Activated gamma-delta T cell treated with anti-CD3 and anti-CD28 coated beads, Interleukin-2, amount 50 U/mL, for 16 hours (primary cell): ENCODE results near the gene GUCA1C.
A peak's percentile ranks its signal among the peaks of the same experiment; 100 is the strongest.

ENCODE experiments used
- DNase-seq: peaks from one replicate; pipeline ENCODE4 v3.0.0-alpha.2; 2020; ENCODE audit warnings: low read depth

GUCA1C gene, protein sequence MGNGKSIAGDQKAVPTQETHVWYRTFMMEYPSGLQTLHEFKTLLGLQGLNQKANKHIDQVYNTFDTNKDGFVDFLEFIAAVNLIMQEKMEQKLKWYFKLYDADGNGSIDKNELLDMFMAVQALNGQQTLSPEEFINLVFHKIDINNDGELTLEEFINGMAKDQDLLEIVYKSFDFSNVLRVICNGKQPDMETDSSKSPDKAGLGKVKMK

DNA sequence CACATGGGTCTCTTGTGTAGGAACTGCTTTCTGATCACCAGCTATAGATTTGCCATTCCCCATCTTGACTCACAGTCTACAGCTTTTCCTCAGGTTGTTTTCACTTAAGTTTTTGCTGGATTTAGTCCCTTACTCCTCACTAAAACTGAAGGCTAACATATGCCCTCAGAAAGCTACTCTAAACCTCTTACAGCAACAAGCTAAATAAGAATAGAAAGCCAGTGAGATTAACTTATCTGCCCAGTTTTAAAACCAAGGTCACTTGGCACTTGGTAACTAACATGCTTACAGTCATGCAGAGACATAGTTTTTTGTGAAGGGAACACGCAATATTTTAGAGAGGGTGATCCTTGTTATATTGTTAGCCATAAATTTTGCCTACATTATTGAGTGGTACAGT lies at the start of gene GUCA1C:
Gene GUCA1C (minus strand): TSS at position 180 of the 400 bp plus-strand sequence. CDS start 117 bp downstream, at position 63.
- DNase-seq: no peak

DNA sequence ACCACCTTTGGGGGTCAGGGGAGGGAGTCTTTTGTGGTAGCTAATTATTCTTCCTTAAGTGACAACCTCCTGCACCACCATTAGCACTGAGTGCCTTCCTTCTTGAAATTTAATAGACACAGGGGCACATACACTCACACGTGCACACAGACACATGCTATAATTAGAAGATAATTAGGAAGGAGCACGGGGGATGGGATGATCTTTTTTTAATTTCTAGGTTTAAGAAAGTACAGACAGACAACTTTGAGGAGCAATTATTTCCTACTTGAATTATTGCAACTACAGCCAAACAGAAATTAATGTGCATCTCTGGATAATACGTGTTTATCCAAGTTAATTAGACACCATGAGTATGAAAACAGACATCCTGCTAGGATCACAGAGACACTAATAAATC lies 44.8 kb upstream of the GUCA1C start:
- no peak for DNase-seq

DNA sequence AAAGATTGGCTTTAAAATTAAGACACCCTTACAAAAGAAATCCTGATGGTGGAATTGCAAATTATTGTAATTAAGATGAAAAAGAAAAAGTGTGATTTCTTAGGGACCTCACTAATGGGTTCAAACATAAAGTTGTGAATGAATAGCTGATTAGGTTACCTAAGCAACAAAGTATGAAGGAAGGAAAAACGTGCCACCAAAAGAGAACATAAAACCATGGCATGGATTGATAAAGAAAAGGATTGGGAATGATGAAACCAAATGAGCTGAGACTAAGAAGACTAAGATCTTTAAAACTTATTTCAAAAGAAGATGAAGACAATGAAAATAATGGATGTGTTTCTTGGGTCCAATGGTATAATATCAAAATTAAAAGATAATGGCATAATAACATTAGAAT lies 32.2 kb upstream of the GUCA1C start:
- no peak for DNase-seq

DNA sequence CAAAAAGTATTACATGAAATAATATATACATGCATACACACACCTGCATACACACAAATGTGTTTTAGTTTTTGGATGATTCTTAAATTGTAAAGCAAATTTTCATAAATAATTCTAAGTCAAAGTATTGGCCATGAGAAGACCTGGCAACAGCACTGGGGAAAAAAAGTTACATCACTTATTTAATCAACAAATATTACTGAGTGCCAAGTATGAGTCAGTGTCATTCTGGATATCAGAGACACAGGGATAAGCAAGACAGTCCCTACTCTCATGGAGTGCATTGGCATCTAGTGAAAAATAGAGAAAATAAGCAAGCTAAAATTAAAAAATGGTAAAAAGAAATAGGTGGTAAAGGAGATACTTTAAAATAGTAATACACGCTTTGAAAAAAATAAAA lies 29.4 kb upstream of the GUCA1C start:
- no peak for DNase-seq

DNA sequence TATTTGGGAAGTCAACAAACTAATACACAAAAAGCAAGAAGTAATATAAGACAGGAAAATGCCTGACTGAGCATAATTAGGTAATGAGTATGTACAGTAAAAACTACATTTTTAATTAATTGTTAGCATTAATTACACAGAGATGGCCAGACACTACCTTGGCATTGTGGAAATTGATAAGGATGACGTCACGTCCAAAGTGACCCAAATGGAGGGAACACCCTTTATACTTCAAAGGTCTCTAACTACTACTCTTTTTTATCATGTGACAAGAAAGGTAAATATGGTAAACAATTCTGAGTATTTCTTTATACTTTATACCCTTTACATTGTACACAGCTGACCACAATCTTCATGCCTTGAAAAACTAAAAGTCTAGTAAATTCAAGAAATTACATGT lies 22.4 kb upstream of the GUCA1C start:
- no peak for DNase-seq

DNA sequence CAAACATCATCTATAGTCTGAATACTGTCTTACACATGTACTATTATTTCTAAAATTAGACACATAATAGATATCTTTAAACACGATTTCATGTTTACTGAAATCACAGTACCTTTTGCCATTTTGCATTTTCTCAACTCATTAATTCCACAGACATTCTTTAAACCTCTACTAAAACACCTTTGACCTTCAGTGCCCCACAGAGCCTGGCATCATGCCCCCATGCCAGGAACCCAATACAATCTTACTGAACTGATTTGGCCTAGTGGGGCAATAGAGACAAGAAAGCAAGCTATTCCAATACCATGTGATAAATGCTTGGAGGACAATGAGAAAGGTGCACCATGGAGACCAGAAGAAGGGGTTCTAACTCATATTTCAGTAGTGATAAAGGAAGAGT lies 19.3 kb upstream of the GUCA1C start:
- no peak for DNase-seq

DNA sequence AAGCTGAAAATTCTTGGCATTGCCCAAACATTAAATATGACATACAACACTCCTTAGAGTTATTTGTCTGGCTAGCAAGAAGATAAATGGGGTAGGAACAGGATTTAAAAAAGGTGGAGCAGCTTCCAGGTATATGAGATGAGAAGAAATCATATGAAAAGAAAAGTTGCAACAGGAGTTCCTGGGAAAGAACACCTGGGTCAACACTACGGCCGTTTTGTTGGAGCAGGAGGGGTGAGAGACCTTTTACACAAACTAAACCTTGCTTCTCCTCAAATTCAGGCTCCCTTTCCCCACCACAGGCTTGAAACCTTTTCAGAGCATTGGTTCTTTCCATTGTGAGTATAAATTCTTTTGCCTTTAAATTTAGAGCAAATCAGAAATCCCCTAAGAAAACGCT lies 18.8 kb upstream of the GUCA1C start:
- DNase-seq: no peak

DNA sequence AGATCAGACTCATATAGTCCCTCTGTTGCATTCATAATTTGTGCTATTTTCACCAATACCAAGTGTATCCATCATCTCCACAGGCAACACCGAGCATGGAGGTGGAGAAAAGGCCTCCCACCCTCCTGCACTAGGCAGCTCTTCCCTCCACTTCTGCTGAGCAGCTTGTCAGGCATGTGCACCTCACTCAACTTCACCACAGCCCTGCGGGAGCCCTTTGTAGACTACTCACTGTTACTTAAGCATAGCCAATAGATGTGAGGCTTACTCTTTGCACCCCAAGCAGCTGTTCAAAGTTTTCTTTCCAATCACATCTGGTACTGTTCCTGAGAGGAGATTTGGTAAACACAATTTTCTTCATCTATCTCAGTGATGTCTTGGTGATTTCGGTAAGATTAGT lies 16.9 kb upstream of the GUCA1C start:
- no peak for DNase-seq

DNA sequence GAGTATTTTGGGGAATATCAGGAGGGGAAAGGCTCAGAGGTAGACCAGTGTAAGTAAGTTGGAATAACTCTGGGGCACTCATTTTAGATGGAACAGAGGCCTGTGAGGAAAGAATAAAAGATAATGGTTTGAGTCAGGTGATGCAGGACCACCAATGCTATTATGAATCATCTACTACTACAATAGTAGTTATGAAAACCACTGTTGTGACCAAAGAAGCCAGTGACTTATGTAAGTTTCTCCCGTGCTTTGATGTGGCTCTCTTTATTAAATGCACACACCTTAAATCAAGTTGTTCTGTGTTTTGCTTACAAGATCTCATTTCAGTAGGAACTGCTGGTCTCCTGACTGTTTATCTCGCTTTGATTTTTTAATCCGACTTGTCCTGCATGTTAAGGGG lies 13.1 kb upstream of the GUCA1C start:
- no peak for DNase-seq

DNA sequence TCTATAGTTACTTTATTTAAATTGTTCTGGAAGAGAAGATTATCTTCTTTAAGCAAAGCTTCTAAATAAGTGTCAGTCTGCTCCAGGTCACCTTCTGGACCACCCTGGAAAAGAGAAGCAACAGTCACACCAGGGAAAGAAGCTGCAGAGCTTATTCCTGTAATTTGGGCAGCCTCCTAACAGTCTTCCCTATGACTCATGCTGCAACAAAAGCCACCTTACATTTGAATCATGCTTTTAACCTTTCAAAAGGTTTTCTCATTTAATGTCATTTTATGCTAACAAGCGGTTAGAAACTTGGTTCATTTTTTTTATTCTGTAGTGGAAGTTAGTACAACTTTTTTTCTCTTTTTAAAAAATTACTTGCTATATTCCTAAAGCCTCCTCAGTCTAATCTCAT lies 5.3 kb upstream of the GUCA1C start:
- no peak for DNase-seq

DNA sequence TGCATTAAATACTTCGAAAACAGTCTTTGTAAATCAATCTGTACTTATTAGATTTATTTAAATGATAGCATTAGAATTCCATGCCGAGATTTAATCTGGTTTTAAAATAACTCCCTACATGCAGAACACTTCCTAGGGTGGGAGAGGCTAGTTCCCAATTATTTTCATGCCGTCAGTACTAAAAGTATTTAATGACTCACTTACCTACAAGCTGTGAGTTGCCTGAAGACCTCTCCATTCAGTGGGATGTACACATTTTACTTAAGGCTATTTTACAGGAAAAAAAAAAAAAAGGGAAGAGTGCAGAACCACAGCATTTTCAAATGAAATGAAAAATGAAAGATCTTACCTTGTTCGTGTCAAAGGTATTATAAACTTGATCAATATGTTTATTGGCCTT lies 469 bp downstream of the GUCA1C start:
- no peak for DNase-seq

DNA sequence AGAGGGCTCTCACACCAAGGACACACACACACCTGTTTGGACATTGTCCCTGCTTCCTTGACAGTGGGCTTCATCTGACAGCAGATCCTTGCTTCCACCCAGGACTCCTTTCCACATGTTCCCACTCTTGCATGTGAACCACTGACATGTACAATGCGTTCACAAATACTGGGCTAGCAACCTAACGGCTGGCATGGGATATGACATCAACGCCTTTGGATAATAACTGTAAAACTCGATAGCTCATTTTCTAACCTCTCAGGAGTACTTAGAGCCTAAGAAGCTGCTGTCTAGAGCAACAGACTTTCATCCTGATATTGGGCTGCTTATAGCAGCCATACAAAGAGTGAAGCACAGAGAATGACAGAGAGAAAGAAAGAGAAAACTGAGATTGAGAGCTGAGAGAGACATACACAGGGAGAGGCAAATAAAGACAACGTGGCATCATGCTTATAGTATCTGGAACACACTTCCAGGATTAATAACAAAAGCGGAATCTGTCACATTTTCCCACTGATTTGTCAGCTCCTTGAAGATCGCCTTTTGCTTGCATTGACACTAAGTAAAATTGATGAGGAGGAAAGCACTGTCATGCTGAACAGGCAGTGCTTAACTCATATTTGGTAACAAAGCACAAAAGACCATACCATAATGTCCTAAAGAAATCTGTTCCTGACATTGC lies 1.7 kb downstream of the GUCA1C start:
- DNase-seq: no peak

DNA sequence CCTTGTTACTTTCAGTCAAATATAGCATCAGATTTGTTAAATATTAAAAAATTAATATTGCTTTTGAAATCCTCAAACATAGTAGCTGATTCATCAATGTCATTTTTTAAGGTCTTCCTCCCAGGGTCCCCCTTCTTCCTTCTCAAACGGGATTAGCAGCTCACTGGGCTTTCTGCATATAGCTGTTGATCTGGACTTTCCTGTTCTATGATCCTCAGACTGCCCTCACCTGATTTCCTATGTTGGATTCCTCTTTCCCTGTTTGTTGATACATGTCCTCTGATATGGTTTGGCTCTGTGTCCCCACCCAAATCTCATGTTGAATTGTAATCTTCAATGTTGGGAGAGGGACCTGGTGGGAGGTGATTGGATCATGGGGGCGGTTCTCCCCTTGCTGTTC lies 5.8 kb downstream of the GUCA1C start:
- DNase-seq: no peak

DNA sequence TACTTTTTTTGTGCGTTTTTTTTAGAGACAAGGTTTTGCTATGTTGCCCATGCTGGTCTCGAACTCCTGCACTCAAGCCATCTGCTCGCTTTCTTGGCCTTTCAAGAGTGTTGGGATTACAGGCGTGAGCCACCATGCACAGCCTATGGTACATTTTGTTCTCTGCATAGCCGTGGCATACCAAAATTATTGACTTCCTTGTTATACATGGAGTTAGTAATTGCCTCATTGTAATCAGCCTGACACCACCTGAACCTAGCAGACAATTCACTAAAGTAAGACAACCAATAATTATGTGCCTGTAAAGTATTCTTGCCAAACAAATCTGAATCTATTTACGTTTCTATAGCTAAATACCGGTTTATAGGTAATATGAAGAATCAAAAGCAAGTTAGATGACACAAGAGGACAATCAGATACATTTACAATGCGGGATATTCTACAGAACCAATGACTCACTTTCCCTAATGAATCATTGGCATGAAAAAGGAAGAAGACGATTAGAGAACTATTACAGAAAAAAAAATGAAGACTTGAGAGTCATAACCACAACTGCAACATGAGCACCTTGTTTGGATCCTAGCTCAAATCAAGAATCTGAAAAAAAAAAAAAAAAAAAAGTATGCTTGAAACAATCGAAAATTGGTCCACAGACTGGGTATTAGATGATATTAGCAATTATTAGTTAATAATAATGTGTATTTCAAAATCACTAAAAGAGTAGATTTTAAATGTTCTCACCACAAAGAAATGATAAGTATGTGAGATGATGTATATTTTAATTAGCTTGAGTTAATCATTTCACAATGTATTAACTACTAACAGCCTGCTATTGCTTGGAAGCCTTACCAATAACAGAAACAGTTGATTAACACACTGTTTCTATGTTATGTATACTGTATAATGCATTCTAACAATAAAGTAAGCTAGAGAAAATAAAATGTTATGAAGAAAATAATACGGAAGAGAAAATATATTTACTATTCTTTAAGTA lies 7.1 kb downstream of the GUCA1C start:
- no peak for DNase-seq

DNA sequence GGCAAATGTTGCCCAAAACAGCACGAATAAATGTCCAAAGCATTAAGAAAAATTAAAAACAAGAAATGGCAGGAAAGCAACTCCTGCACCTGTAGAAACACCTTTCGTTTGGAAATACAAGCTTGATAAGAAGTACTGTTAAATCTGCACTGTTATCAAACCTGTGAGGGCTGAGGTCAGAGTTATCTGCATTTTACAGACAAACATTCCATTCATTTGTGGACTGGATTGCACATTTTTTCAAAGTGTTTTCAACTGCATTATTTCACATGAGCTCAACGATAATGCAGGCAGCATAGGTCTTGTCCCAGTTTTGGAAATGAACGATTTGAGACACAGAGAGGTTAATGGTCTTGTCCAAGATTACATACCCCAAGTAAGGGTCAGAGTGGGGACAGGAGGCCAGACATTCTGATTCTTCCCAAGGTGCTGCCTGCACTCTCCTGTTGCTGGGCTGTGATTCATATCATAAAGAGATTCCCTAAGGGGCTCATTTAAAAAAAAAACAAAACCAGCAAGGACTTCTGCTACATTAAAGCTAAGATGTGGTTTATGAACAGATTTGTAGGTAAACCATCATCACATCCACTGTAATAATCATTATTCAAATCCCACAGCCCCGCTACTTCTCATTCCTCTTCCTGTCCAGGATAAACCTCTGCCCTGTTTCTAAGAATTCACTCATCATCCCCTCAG lies 13.0 kb downstream of the GUCA1C start:
- no peak for DNase-seq

DNA sequence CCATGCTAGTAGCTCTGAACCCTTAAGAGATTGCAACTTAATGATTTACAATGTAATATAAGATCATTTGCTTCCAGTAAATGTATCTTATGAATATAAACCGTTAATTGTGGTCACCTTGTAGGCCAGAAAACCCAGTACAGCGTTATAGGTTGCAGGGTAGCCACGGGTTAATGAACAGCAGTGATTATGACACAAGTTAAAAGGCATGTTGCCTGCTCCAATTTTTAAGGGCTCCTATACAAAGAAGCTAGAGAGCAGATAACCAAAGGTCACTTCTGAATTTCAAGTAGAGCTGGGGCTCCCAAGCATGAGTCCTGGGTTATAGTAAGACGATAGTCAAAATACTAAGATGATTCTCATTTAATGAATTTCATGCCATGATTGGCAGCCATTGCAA lies 13.5 kb downstream of the GUCA1C start:
- no peak for DNase-seq

DNA sequence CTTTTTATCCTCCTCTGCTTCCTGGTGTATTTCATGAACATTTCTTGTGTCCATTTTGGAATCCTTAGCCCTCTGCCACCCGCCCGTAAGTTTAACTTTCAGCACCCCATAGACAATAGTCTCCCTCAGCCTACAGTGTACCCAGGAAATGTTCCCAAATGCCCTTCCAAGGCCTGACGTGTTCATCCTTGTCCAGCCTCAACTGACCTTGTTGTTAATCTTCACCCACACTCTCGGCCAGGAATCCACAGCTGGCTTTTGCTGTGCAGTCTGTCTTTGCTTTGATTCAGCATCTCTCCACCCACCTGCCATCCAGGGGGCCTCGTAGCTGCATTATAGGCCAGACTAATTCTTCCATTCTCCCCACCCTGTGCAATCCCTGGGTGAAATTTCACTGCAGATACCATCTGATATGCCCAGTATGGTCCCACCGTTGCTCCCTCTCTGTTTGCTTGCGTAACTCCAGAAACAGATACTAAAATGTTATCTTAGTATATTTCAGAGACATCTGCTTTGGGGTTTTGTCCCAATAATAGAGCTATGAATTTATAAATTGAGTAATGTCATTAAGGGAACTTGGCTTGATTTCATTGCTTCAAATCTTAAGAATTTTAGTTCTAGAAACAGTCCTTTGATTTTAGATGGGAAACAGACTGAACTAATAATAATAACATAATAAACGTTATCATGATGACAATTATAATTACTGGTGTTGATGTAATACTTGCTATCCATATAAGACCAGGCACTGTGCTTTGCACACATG lies 16.6 kb downstream of the GUCA1C start:
- no peak for DNase-seq

DNA sequence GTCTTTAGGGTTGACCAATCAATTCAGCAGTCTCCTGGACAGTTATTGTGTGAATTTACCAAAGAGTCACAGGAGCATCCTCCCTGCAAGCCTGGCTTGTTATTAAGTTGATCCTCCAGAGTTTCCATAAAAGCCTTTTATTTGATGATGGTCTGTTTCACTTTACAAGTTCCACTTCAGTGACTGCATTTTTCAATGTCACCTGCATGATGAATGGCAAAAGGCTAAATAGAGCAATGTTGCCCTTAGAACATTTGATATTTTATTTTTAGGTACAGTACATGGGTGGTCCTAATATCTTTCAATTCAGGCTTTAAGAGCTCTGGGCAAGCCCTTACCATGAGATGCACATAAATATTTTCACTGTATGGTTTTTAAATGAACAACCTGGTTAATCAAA lies 22.6 kb downstream of the GUCA1C start:
- DNase-seq: no peak

DNA sequence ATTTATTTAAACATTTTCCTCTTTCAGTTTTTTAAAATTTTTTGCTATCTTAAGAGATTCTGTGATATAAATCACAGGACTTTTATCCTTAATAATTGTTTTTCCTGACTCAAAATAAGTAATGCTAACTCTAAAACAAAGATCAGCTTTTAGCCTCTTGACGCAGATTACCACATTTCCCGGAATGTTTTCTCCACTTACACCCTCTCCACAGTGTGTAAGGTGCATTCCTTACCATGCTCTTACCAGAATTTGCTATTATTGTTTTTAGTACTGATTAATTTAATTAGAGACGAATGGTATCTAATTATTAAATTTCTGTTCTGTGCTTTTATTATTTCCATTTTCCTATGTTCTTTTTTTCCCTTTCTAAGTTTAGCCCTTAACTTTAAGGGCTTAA lies 34.8 kb downstream of the GUCA1C start:
- DNase-seq: no peak

DNA sequence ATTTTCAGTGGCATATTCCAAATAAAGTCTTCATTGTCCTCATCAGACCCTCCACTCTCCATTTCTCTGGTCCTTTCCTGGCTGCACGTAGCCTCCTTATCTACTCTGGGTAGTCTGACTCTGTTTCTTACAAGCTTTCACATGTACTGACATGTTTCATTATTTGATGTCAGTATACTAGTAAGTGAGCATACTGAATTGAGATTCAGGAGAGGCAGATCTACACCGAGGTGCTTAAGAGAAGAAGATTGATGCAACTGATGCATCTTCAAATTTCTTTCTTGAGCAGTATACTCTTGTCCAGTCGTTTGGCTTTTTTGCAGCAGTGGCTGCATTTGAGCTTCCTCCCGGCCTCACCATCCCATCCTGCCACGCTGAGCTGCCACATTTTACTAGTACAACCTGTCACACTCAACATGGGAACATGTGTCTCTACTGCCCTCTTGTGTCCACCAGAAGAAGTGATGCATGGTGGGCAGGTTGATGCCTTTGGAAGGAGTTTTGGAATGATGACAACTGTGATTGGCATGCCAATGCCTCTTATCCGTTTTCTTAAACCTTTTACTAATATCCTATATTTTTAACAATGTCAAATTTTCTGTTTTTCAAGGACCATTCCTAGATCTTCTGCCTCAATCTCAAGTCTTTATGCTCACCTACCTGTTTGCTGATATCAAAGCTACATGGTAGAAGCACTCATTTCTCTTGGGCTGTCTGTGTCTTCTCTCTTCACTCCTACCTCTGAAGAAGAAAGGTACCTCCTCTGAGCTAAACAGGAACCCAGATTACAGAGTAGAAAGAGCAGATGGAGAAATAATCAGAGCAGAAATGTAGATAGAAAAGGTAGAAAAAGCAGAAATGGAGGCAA lies 38.7 kb downstream of the GUCA1C start:
- DNase-seq: peak; percentile 31

DNA sequence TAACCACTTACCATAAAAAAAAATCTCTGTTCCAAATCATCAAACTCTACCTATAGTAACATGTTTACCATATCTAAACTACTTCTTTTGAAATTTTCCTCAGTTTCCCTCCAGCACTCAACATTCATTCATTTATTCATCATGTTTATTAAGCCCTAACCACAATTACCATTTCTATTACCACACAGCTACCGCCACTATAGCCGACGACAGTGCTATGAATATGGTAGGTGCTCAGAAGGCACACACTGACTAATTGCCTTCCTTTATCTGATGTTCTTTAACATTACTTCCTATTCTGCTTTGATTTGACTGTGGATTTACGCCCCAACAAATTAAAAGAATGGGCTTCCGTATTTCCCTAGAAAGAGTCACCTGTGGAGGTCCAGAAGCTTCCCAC lies 43.9 kb downstream of the GUCA1C start:
- no peak for DNase-seq
